ENCODE results near the gene NRBF2.

DNA sequence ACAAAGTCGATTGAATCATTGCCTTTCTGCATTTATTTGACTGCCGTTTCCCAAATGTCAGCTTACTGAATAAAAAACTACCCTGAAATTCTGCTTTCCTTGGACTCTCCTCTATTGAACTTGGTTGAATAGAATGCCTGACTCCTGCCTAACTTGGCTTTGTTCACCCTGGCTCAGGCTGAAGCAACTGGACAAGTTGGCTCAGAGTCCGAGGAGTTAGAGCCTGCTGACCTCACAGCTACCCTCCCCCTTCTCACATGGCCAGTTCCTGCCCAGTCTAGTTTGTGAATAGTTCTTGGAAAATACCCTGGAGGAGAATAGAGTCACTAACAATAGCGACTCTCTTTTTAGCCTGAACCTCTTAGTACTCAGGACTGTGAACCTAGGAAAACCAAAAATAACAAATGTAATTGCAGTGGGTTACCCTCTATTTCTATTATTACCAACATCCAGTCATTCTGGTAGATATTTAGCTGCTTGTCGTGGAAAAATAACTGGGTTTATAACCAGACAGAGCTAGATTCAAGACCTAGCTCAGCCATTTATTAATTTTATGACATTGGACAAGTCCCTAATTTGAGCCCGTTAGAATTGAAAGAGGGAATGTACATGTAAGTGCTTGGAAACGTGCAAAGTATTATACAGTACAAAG lies 17.3 kb upstream of the NRBF2 start:
- TF ChIP-seq POLR2A (IDR thresholded peaks at IDR 0.05; ENCODE audit: low read depth, low read length), result no peak
- no peak for TF ChIP-seq POLR2AphosphoS5 (IDR thresholded peaks at IDR 0.05; ENCODE audit: low read depth, low read length)
